ENCODE data around the gene SLFN13.

DNA sequence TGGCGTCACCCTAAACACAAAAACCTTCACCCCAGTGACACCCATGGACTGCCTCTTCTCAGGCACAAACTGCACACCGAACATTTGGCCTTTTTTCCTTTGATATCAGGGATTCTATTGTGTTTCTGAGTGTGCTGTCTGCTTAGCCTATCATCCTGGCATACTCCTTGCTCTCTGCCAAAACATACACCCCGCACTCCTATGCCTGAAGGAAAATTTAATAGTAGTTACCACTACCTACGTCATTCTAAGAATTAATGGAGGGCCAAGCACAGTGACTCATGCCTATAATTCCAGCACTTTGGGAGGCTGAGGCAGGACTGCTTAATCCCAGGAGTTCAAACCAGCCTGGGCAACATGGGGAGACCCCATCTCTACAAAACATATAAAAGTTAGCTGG, 19.9 kb upstream of the SLFN13 start:
- TF ChIP-seq, protein P1, sequence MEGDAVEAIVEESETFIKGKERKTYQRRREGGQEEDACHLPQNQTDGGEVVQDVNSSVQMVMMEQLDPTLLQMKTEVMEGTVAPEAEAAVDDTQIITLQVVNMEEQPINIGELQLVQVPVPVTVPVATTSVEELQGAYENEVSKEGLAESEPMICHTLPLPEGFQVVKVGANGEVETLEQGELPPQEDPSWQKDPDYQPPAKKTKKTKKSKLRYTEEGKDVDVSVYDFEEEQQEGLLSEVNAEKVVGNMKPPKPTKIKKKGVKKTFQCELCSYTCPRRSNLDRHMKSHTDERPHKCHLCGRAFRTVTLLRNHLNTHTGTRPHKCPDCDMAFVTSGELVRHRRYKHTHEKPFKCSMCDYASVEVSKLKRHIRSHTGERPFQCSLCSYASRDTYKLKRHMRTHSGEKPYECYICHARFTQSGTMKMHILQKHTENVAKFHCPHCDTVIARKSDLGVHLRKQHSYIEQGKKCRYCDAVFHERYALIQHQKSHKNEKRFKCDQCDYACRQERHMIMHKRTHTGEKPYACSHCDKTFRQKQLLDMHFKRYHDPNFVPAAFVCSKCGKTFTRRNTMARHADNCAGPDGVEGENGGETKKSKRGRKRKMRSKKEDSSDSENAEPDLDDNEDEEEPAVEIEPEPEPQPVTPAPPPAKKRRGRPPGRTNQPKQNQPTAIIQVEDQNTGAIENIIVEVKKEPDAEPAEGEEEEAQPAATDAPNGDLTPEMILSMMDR (conservative IDR thresholded peaks at IDR 0.05): no peak
- TF ChIP-seq EZH2 (IDR thresholded peaks at IDR 0.05; ENCODE audit: low read depth): no peak

All from PC-9 (cell line).